H9 (cell line): ENCODE results near the gene UGT1A7. TPM values are rescaled to one million over a fixed set of nuclear protein-coding genes. Genes with fewer than 3 reads are reported as not detected.

ENCODE experiments used
- DNase-seq: peaks from one replicate; pipeline ENCODE4 v3.0.0-alpha.2; 2017
- H2AFZ ChIP-seq: one replicate; pipeline ENCODE4 v1.6.1; 2013; ENCODE audit warnings: mild to moderate bottlenecking, low read length, control low read depth, moderate library complexity
- H2AK5ac ChIP-seq: 2 replicates; pipeline ENCODE4 v1.6.1; 2013; ENCODE audit warnings: low read length, control low read depth, mixed read lengths; ENCODE audit not compliant: insufficient read length
- H2BK120ac ChIP-seq: one replicate; pipeline ENCODE4 v1.6.1; 2013; ENCODE audit warnings: low read depth, mild to moderate bottlenecking, low read length, control low read depth, inconsistent platforms; ENCODE audit not compliant: poor library complexity, severe bottlenecking
- H2BK12ac ChIP-seq: 2 replicates; pipeline ENCODE4 v1.6.1; 2013; ENCODE audit warnings: low read length, control low read depth, mixed read lengths, low read depth; ENCODE audit not compliant: insufficient read length
- H2BK15ac ChIP-seq: 2 replicates; pipeline ENCODE4 v1.6.1; 2013; ENCODE audit warnings: low read depth, low read length, control low read depth
- H2BK20ac ChIP-seq: one replicate; pipeline ENCODE4 v1.6.1; 2013; ENCODE audit warnings: low read depth, mild to moderate bottlenecking, low read length, control low read depth, inconsistent platforms; ENCODE audit not compliant: poor library complexity, severe bottlenecking
- H2BK5ac ChIP-seq: 2 replicates; pipeline ENCODE4 v1.6.1; 2013; ENCODE audit warnings: low read length, control low read depth, mixed read lengths; ENCODE audit not compliant: insufficient read length
- H3K14ac ChIP-seq: 2 replicates; pipeline ENCODE4 v1.6.1; 2013; ENCODE audit warnings: low read length, control low read depth; ENCODE audit not compliant: insufficient read depth
- H3K18ac ChIP-seq: 2 replicates; pipeline ENCODE4 v1.6.1; 2013; ENCODE audit warnings: low read depth, mild to moderate bottlenecking, mixed read lengths, low read length, control low read depth; ENCODE audit not compliant: insufficient read length
- H3K23ac ChIP-seq: 2 replicates; pipeline ENCODE4 v1.6.1; 2013; ENCODE audit warnings: low read length, control low read depth, mixed read lengths, low read depth; ENCODE audit not compliant: insufficient read length
- H3K23me2 ChIP-seq: 2 replicates; pipeline ENCODE4 v1.6.1; 2013; ENCODE audit warnings: low read depth, mild to moderate bottlenecking, mixed read lengths, low read length, control low read depth; ENCODE audit not compliant: insufficient read length, poor library complexity, severe bottlenecking
- H3K27ac ChIP-seq: 2 replicates; pipeline ENCODE4 v1.5.1; 2013; ENCODE audit warnings: low read length, control low read depth, mixed read lengths, low read depth; ENCODE audit not compliant: insufficient read length
- H3K27me3 ChIP-seq: 2 replicates; pipeline ENCODE4 v1.6.1; 2013; ENCODE audit warnings: low read length, control low read depth, inconsistent platforms; ENCODE audit not compliant: insufficient read depth
- H3K4ac ChIP-seq: 2 replicates; pipeline ENCODE4 v1.6.1; 2013; ENCODE audit warnings: low read depth, mild to moderate bottlenecking, control low read depth, inconsistent platforms, low read length, moderate library complexity
- H3K4me1 ChIP-seq: 2 replicates; pipeline ENCODE4 v1.6.1; 2013; ENCODE audit warnings: low read length, control low read depth, inconsistent platforms; ENCODE audit not compliant: insufficient read depth
- H3K4me2 ChIP-seq: 2 replicates; pipeline ENCODE4 v1.6.1; 2013; ENCODE audit warnings: low read length, control low read depth, mixed read lengths; ENCODE audit not compliant: insufficient read length, insufficient read depth
- H3K56ac ChIP-seq: 2 replicates; pipeline ENCODE4 v1.6.1; 2013; ENCODE audit warnings: low read depth, mild to moderate bottlenecking, mixed read lengths, low read length, control low read depth; ENCODE audit not compliant: insufficient read length
- H3K79me1 ChIP-seq: 2 replicates; pipeline ENCODE4 v1.6.1; 2013; ENCODE audit warnings: low read depth, mild to moderate bottlenecking, moderate library complexity, low read length, control low read depth, inconsistent platforms; ENCODE audit not compliant: insufficient read depth, poor library complexity, severe bottlenecking
- H3K79me2 ChIP-seq: 2 replicates; pipeline ENCODE4 v1.6.1; 2013; ENCODE audit warnings: low read length, control low read depth, inconsistent platforms; ENCODE audit not compliant: insufficient read depth
- H3K9ac ChIP-seq: 2 replicates; pipeline ENCODE4 v1.6.1; 2013; ENCODE audit warnings: low read length, control low read depth, mixed read lengths; ENCODE audit not compliant: insufficient read length; ENCODE audit errors: extremely low read depth
- H3K9me3 ChIP-seq: one replicate; pipeline ENCODE4 v1.6.1; 2013; ENCODE audit warnings: low read depth, low read length, inconsistent platforms; ENCODE audit not compliant: control insufficient read depth
- H3T11ph ChIP-seq: one replicate; pipeline ENCODE4 v1.6.1; 2013; ENCODE audit warnings: mild to moderate bottlenecking, low read length, control low read depth, inconsistent platforms
- H4K20me1 ChIP-seq: one replicate; pipeline ENCODE4 v1.6.1; 2013; ENCODE audit not compliant: control insufficient read depth, insufficient read length, insufficient read depth
- H4K5ac ChIP-seq: 2 replicates; pipeline ENCODE4 v1.6.1; 2013; ENCODE audit warnings: low read depth, mild to moderate bottlenecking, mixed read lengths, low read length, control low read depth; ENCODE audit not compliant: insufficient read length
- H4K8ac ChIP-seq: replicated peaks from 2 replicates; pipeline ENCODE4 v1.6.1; 2013; ENCODE audit warnings: low read length, control low read depth, mixed read lengths, low read depth; ENCODE audit not compliant: insufficient read length
- H4K91ac ChIP-seq: 2 replicates; pipeline ENCODE4 v1.6.1; 2013; ENCODE audit warnings: low read depth, mild to moderate bottlenecking, moderate library complexity, mixed read lengths, low read length, control low read depth; ENCODE audit not compliant: insufficient read length
- H3K27ac Mint-ChIP-seq, 3 experiments: 2 replicates in 2 of 3; 3 replicates in 1 of 3; pipeline ENCODE4 v1.8.0; 2020 to 2021; ENCODE audit warnings: mixed read lengths in 3 of 3, mild to moderate bottlenecking in 1 of 3, moderate library complexity in 1 of 3
- H3K27me3 Mint-ChIP-seq: 2 replicates; pipeline ENCODE4 v1.8.0; 2021; ENCODE audit warnings: low read depth, mild to moderate bottlenecking, moderate library complexity, mixed read lengths
- H3K36me3 Mint-ChIP-seq, 3 experiments: 2 replicates in 2 of 3; 3 replicates in 1 of 3; pipeline ENCODE4 v1.8.0; 2020 to 2021; ENCODE audit warnings: low read depth in 3 of 3, mixed read lengths in 3 of 3; ENCODE audit not compliant: insufficient read depth in 1 of 3
- H3K4me1 Mint-ChIP-seq, 2 experiments: 2 replicates each; pipeline ENCODE4 v1.8.0; 2020; ENCODE audit warnings: mixed read lengths in 2 of 2
- H3K4me3 Mint-ChIP-seq, 2 experiments: 2 replicates in 1 of 2; 3 replicates in 1 of 2; pipeline ENCODE4 v1.8.0; 2020 to 2021; ENCODE audit warnings: mild to moderate bottlenecking in 2 of 2, mixed read lengths in 2 of 2, moderate library complexity in 1 of 2
- H3K9me3 Mint-ChIP-seq, 2 experiments: 2 replicates in 1 of 2; 3 replicates in 1 of 2; pipeline ENCODE4 v1.8.0; 2020; ENCODE audit warnings: mild to moderate bottlenecking in 2 of 2, mixed read lengths in 2 of 2, moderate library complexity in 1 of 2
- CTCF ChIP-seq: fragments of 200-600 bp; sonication (generic); conservative IDR thresholded peaks from 3 replicates; pipeline ENCODE4 v1.8.0; 2021; ENCODE audit warnings: antibody characterized with exemption, mild to moderate bottlenecking
- WGBS: extraction: QIAGEN DNeasy Blood & Tissue Kit; methylation state at CpG from one replicate; pipeline ENCODE4 v1.1.7; 2013; ENCODE audit warnings: missing lambda C conversion rate, low lambda C conversion rate, mixed read lengths; ENCODE audit not compliant: insufficient read length; ENCODE audit errors: extremely low coverage; 5-methylcytosine and 5-hydroxymethylcytosine counted together
- total RNA-seq: library from RNA; stranded (reverse); gene quantifications from 2 replicates; pipeline ENCODE4 v1.2.1, GENCODE V29; 2021

The UGT1A7 gene
- total RNA-seq, 1 experiment from 2014 or later = not detected

GRCh38 chr2:233772583-233772982 is 90.9 kb downstream of the UGT1A7 start:
- Histone ChIP-seq H3K4ac (no peak overlapping the region), H2AK5ac (no peak overlapping the region), H3K4me1 (peaks cover 2% of the 10 kb centered on the region; the same call in 1 of the 2 replicates), H3T11ph (no peak overlapping the region), H2BK120ac (no peak overlapping the region), H2BK12ac (no peak overlapping the region), H4K8ac (no peak overlapping the region), H4K91ac (no peak overlapping the region), H2BK5ac (no peak overlapping the region), H2BK15ac (no peak overlapping the region), H3K56ac (no peak overlapping the region), H3K27ac (no peak overlapping the region), H3K14ac (no peak overlapping the region), H3K18ac (no peak overlapping the region), H4K20me1 (no peaks in the 10 kb centered on the region), H3K79me2 (no peaks in the 10 kb centered on the region), H3K23ac (no peak overlapping the region), H3K9me3 (peaks cover 4% of the 10 kb centered on the region), H4K5ac (no peak overlapping the region), H3K27me3 (no peaks in the 10 kb centered on the region), H3K4me2 (no peak overlapping the region), H2BK20ac (no peak overlapping the region), H2AFZ (no peak overlapping the region), H3K79me1 (no peaks in the 10 kb centered on the region), H3K9ac (no peak overlapping the region), H3K23me2 (no peaks in the 10 kb centered on the region)
- Mint-ChIP-seq H3K9me3 (peaks cover 8 to 11% of the 10 kb centered on the region in 2 experiments; a peak in 4 of 5 replicates), H3K4me3 (no peak overlapping the region), H3K27ac (no peak overlapping the region), H3K27me3 (no peaks in the 10 kb centered on the region), H3K36me3 (peaks cover 1 to 4% (median 3%) of the 10 kb centered on the region in 3 experiments; a peak in 4 of 7 replicates), H3K4me1 (peaks cover 5 to 6% of the 10 kb centered on the region in 2 experiments; a peak in 3 of 4 replicates)
- TF ChIP-seq CTCF = no peak
- WGBS = no CpG with 5 or more reads among the region's 5 CpGs
- DNase-seq = no peak
